HEK293 (cell line): ENCODE results near the gene MRAP2.
"Not testable (repeated sequence)": the region's sequence is repeated elsewhere in the genome, so short reads cannot be mapped to it uniquely, and the experiment has no call there.

ENCODE experiments used
- CTCF ChIA-PET: fragments of 350-600 bp; formaldehyde crosslinking; extraction: SDS; loops from one replicate; lab custom pipeline; 2021; ENCODE audit warnings: antibody characterized with exemption; lab: Yijun Ruan, JAX
- POLR2A ChIA-PET: fragments of 300-600 bp; formaldehyde crosslinking; extraction: SDS; loops from one replicate; lab custom pipeline; 2020; ENCODE audit warnings: antibody characterized with exemption, inconsistent platforms; lab: Yijun Ruan, JAX
- H3K27ac ChIP-seq: fragments of 200-500 bp; sonication (Bioruptor generic); 2 replicates; pipeline ENCODE4 v1.5.1; 2014; ENCODE audit warnings: low read depth, low read length, control low read depth, inconsistent platforms; ENCODE audit errors: extremely low read depth
- H3K36me3 ChIP-seq, 2 experiments: fragments of 200-500 bp in 1 of 2; sonication (Bioruptor generic) in 1 of 2; 1 replicate in 1 of 2; 2 replicates in 1 of 2; pipeline ENCODE4 v1.5.1; 2014 to 2017; ENCODE audit warnings: inconsistent platforms in 2 of 2, low read length in 2 of 2; ENCODE audit not compliant: control insufficient read depth in 2 of 2, insufficient read depth in 1 of 2
- H3K4me1 ChIP-seq: fragments of 200-500 bp; sonication (Bioruptor generic); 2 replicates; pipeline ENCODE4 v1.5.1; 2014; ENCODE audit warnings: mild to moderate bottlenecking, low read length, inconsistent platforms; ENCODE audit not compliant: control insufficient read depth, insufficient read depth
- H3K4me3 ChIP-seq: 2 replicates; pipeline ENCODE4 v1.5.1; 2011; ENCODE audit warnings: low read depth, mild to moderate bottlenecking, control low read depth, low read length, moderate library complexity
- H3K9me3 ChIP-seq: fragments of 200-500 bp; sonication (Bioruptor generic); 2 replicates; pipeline ENCODE4 v1.5.1; 2014; ENCODE audit warnings: low read depth, low read length, inconsistent platforms; ENCODE audit not compliant: control insufficient read depth, insufficient read depth
- HOXA7 ChIP-seq: sonication (generic); formaldehyde crosslinking; IDR thresholded peaks from 2 replicates; pipeline ENCODE4 v1.8.1; 2022; ENCODE audit warnings: missing genetic modification reagents, borderline replicate concordance
- KLF1 ChIP-seq: fragments of 450-650 bp; formaldehyde crosslinking; IDR thresholded peaks from 2 replicates; pipeline ENCODE4 v1.5.1; 2016; ENCODE audit warnings: missing biosample characterization, missing genetic modification characterization
- OSR2 ChIP-seq: fragments of 450-650 bp; formaldehyde crosslinking; IDR thresholded peaks from 2 replicates; pipeline ENCODE4 v1.5.1; 2016; ENCODE audit warnings: missing biosample characterization, missing genetic modification characterization
- REPIN1 ChIP-seq: fragments of 450-650 bp; formaldehyde crosslinking; IDR thresholded peaks from 2 replicates; pipeline ENCODE4 v1.5.1; 2017; ENCODE audit warnings: missing biosample characterization, missing genetic modification characterization, low read depth
- ZBTB7A ChIP-seq: fragments of 450-650 bp; formaldehyde crosslinking; IDR thresholded peaks from 2 replicates; pipeline ENCODE4 v1.5.1; 2016; ENCODE audit warnings: low read depth, missing biosample characterization, missing genetic modification characterization
- ZFP37 ChIP-seq: fragments of 450-650 bp; formaldehyde crosslinking; IDR thresholded peaks from 2 replicates; pipeline ENCODE4 v1.5.1; 2016; ENCODE audit warnings: missing biosample characterization, missing genetic modification characterization
- ZNF155 ChIP-seq: fragments of 450-650 bp; formaldehyde crosslinking; IDR thresholded peaks from 2 replicates; pipeline ENCODE4 v1.5.1; 2016; ENCODE audit warnings: missing biosample characterization, missing genetic modification characterization
- ZNF18 ChIP-seq: fragments of 450-650 bp; formaldehyde crosslinking; IDR thresholded peaks from 2 replicates; pipeline ENCODE4 v1.5.1; 2016; ENCODE audit warnings: missing biosample characterization, missing genetic modification characterization
- ZNF202 ChIP-seq: fragments of 450-650 bp; formaldehyde crosslinking; IDR thresholded peaks from 2 replicates; pipeline ENCODE4 v1.5.1; 2016; ENCODE audit warnings: missing biosample characterization, missing genetic modification characterization, borderline replicate concordance
- ZNF266 ChIP-seq: fragments of 450-650 bp; formaldehyde crosslinking; IDR thresholded peaks from 2 replicates; pipeline ENCODE4 v1.5.1; 2016; ENCODE audit warnings: missing biosample characterization, missing genetic modification characterization, low read depth
- ZNF366 ChIP-seq: fragments of 450-650 bp; formaldehyde crosslinking; conservative IDR thresholded peaks from 2 replicates; pipeline ENCODE4 v1.5.1; 2016; ENCODE audit warnings: missing biosample characterization, missing genetic modification characterization
- ZNF544 ChIP-seq: fragments of 450-650 bp; formaldehyde crosslinking; IDR thresholded peaks from 2 replicates; pipeline ENCODE4 v1.5.0; 2017; ENCODE audit warnings: missing biosample characterization, missing genetic modification characterization
- ZNF548 ChIP-seq: fragments of 450-650 bp; formaldehyde crosslinking; IDR thresholded peaks from 2 replicates; pipeline ENCODE4 v1.5.1; 2016; ENCODE audit warnings: missing biosample characterization, missing genetic modification characterization
- ZNF549 ChIP-seq: fragments of 450-650 bp; IDR thresholded peaks from 2 replicates; pipeline ENCODE4 v1.5.1; 2018; ENCODE audit warnings: missing biosample characterization, missing genetic modification characterization, mild to moderate bottlenecking, inconsistent platforms, moderate library complexity
- ZNF558 ChIP-seq: fragments of 450-650 bp; formaldehyde crosslinking; IDR thresholded peaks from 2 replicates; pipeline ENCODE4 v1.5.1; 2016; ENCODE audit warnings: missing biosample characterization, missing genetic modification characterization
- ZNF585B ChIP-seq: fragments of 450-650 bp; formaldehyde crosslinking; IDR thresholded peaks from 2 replicates; pipeline ENCODE4 v1.5.1; 2016; ENCODE audit warnings: missing biosample characterization, missing genetic modification characterization
- ZNF629 ChIP-seq: fragments of 450-650 bp; formaldehyde crosslinking; IDR thresholded peaks from 2 replicates; pipeline ENCODE4 v1.5.1; 2017; ENCODE audit warnings: missing biosample characterization, missing genetic modification characterization
- ZNF639 ChIP-seq: fragments of 450-650 bp; formaldehyde crosslinking; IDR thresholded peaks from 2 replicates; pipeline ENCODE4 v1.5.1; 2016; ENCODE audit warnings: missing biosample characterization, missing genetic modification characterization
- ZNF654 ChIP-seq: fragments of 450-650 bp; formaldehyde crosslinking; IDR thresholded peaks from 2 replicates; pipeline ENCODE4 v1.5.1; 2016; ENCODE audit warnings: low read depth, missing biosample characterization, missing genetic modification characterization
- ZNF777 ChIP-seq: fragments of 450-650 bp; formaldehyde crosslinking; IDR thresholded peaks from 2 replicates; pipeline ENCODE4 v1.5.1; 2017; ENCODE audit warnings: missing biosample characterization, missing genetic modification characterization, borderline replicate concordance
- ZNF791 ChIP-seq: fragments of 450-650 bp; formaldehyde crosslinking; IDR thresholded peaks from 2 replicates; pipeline ENCODE4 v1.5.1; 2016; ENCODE audit warnings: missing biosample characterization, missing genetic modification characterization

The MRAP2 gene

GRCh38 chr6:84062519-84063154 is 29.1 kb downstream of the MRAP2 start:
- Histone ChIP-seq H3K27ac (no peak overlapping the region), H3K36me3 (no peaks in the 10 kb centered on the region), H3K4me1 (no peaks in the 10 kb centered on the region), H3K4me3 (no peak overlapping the region), H3K9me3 (no peaks in the 10 kb centered on the region)
- CTCF ChIA-PET = interaction anchor here (0.6 kb wide), 1 partner anchor 162 kb away, joined by 3 read pairs; no protein-coding TSS in a partner anchor
- no peak for TF ChIP-seq ZBTB7A (tag by site-specific recombination)
- TF ChIP-seq ZNF791 = no peak
- TF ChIP-seq ZNF777 (tag by site-specific recombination) = no peak
- no peak for TF ChIP-seq HOXA7 (CRISPR knock-in tag)
- no peak for TF ChIP-seq ZNF18
- no peak for TF ChIP-seq OSR2 (tag by site-specific recombination)
- TF ChIP-seq ZNF639 (tag by site-specific recombination) = no peak
- TF ChIP-seq KLF1 = no peak
- POLR2A ChIA-PET = no interaction called here

GRCh38 chr6:84065693-84066290 is 32.2 kb downstream of the MRAP2 start:
- no peak for TF ChIP-seq ZNF18
- TF ChIP-seq ZFP37 (tag by site-specific recombination) = no peak
- TF ChIP-seq ZNF544 (tag by site-specific recombination) = no peak
- TF ChIP-seq ZNF202 (tag by site-specific recombination) = no peak
- TF ChIP-seq ZNF366 (tag by site-specific recombination) = no peak
- TF ChIP-seq ZNF558 (tag by site-specific recombination) = no peak
- TF ChIP-seq ZNF155 (tag by site-specific recombination) = no peak
- TF ChIP-seq ZNF654 (tag by site-specific recombination) = no peak
- TF ChIP-seq ZNF629 (tag by site-specific recombination) = no peak
- TF ChIP-seq, all 188 proteins: peak for 0
- POLR2A ChIA-PET = no interaction called here
- H3K9me3 ChIP-seq = no peaks in the 10 kb centered on the region
- H3K27ac ChIP-seq = no peak overlapping the region
- H3K36me3 ChIP-seq = no peaks in the 10 kb centered on the region
- CTCF ChIA-PET = interaction anchor here (0.7 kb wide), 1 partner anchor 213 kb away, joined by 4 read pairs; the partner anchor contains the start of gene RIPPLY2
- no peaks in the 10 kb centered on the region for H3K4me1 ChIP-seq
- no peak overlapping the region for H3K4me3 ChIP-seq

- H3K36me3 ChIP-seq = no peaks in the 10 kb centered on the region
- POLR2A ChIA-PET = no interaction called here
- TF ChIP-seq REPIN1 = no peak
- TF ChIP-seq ZNF266 = no peak
- TF ChIP-seq ZNF777 (tag by site-specific recombination) = no peak
- no peak for TF ChIP-seq ZNF548 (tag by site-specific recombination)
- TF ChIP-seq ZNF155 (tag by site-specific recombination) = no peak
- TF ChIP-seq ZNF549 (tag by site-specific recombination) = no peak
- no peak for TF ChIP-seq ZNF585B (tag by site-specific recombination)
- H3K27ac ChIP-seq = no peak overlapping the region
- H3K4me1 ChIP-seq = no peaks in the 10 kb centered on the region
- no peak overlapping the region for H3K4me3 ChIP-seq
- H3K9me3 ChIP-seq = no peaks in the 10 kb centered on the region
- CTCF ChIA-PET = no interaction called here
Observed at GRCh38 chr6:84066536-84066935, 33.0 kb downstream of the MRAP2 start.

GRCh38 chr6:84068873-84069272 is 35.3 kb downstream of the MRAP2 start:
- H3K4me3 ChIP-seq, H3K27ac ChIP-seq, POLR2A ChIA-PET, H3K36me3 ChIP-seq, H3K9me3 ChIP-seq, H3K4me1 ChIP-seq: not testable (repeated sequence)
- CTCF ChIA-PET = interaction anchor here (0.7 kb wide), 1 partner anchor 11 kb away, joined by 4 read pairs; no protein-coding TSS in a partner anchor
